CD14-positive monocyte (primary cell): ENCODE results near the gene ZNF583. TPM values are rescaled to one million over a fixed set of nuclear protein-coding genes. Genes with fewer than 3 reads are reported as not detected.

Experiments
- DNase-seq, 3 donors: peaks; one replicate each; pipeline ENCODE4 v3.0.0-alpha.2; 2011 to 2022
- H2AFZ ChIP-seq: 2 replicates; pipeline ENCODE4 v1.6.0; 2012; ENCODE audit warnings: mild to moderate bottlenecking, low read depth, low read length, inconsistent platforms; ENCODE audit not compliant: insufficient read depth, poor library complexity, severe bottlenecking
- H3K27ac ChIP-seq, 2 donors: 1 replicate in 1 of 2; 2 replicates in 1 of 2; pipeline ENCODE4 v1.5.1; 2012 to 2013; ENCODE audit warnings: low read length in 2 of 2, control low read depth in 1 of 2, inconsistent platforms in 1 of 2, low read depth in 1 of 2, mild to moderate bottlenecking in 1 of 2
- H3K27me3 ChIP-seq, 2 donors: one replicate each; pipeline versions ENCODE4 v1.6.0 to v1.6.1; 2011 to 2013; ENCODE audit warnings: low read length in 2 of 2; ENCODE audit not compliant: control insufficient read depth in 2 of 2, insufficient read depth in 2 of 2
- H3K36me3 ChIP-seq, 2 donors: replicated peaks in 1 of 2; 1 replicate in 1 of 2; 2 replicates in 1 of 2; pipeline versions ENCODE4 v1.5.1 to v1.6.1; 2012 to 2013; ENCODE audit warnings: low read length in 2 of 2, control low read depth in 1 of 2, inconsistent platforms in 1 of 2, mild to moderate bottlenecking in 1 of 2; ENCODE audit not compliant: insufficient read depth in 2 of 2, control insufficient read depth in 1 of 2
- H3K4me1 ChIP-seq, 2 donors: 1 replicate in 1 of 2; 2 replicates in 1 of 2; pipeline versions ENCODE4 v1.5.1 to v1.6.1; 2012 to 2013; ENCODE audit warnings: low read length in 2 of 2, control low read depth in 1 of 2, inconsistent platforms in 1 of 2, mild to moderate bottlenecking in 1 of 2, moderate library complexity in 1 of 2; ENCODE audit not compliant: insufficient read depth in 2 of 2, control insufficient read depth in 1 of 2
- H3K4me2 ChIP-seq: replicated peaks from 2 replicates; pipeline ENCODE3; 2012; ENCODE audit warnings: low read length, moderate library complexity, mild to moderate bottlenecking; ENCODE audit not compliant: poor library complexity, severe bottlenecking; ENCODE audit errors: extremely low read depth
- H3K4me3 ChIP-seq, 3 experiments: fragments of 200-600 bp in 1 of 3; sonication (generic) in 1 of 3; replicated peaks in 1 of 3; 1 replicate in 2 of 3; 2 replicates in 1 of 3; pipeline ENCODE4 v1.5.1; 2011 to 2013; ENCODE audit warnings: low read length in 3 of 3, mild to moderate bottlenecking in 3 of 3, control low read depth in 2 of 3, low read depth in 2 of 3, inconsistent platforms in 1 of 3, moderate library complexity in 1 of 3
- H3K79me2 ChIP-seq: 2 replicates; pipeline ENCODE4 v1.6.0; 2012; ENCODE audit warnings: mild to moderate bottlenecking, control low read depth, inconsistent platforms, low read length, moderate library complexity; ENCODE audit not compliant: insufficient read depth
- H3K9ac ChIP-seq: 2 replicates; pipeline ENCODE4 v1.6.0; 2017; ENCODE audit warnings: low read length, mild to moderate bottlenecking; ENCODE audit not compliant: insufficient read depth, poor library complexity, severe bottlenecking
- H3K9me3 ChIP-seq, 2 donors: replicated peaks in 1 of 2; 1 replicate in 1 of 2; 2 replicates in 1 of 2; pipeline versions ENCODE4 v1.5.1 to v1.6.1; 2012 to 2013; ENCODE audit warnings: low read length in 2 of 2, control low read depth in 1 of 2; ENCODE audit not compliant: control insufficient read depth in 1 of 2, insufficient read depth in 1 of 2
- H4K20me1 ChIP-seq: 2 replicates; pipeline ENCODE4 v1.6.0; 2012; ENCODE audit warnings: mild to moderate bottlenecking, low read length, control low read depth, moderate library complexity; ENCODE audit not compliant: insufficient read depth
- H3K27ac Mint-ChIP-seq, 7 donors: one replicate each; pipeline ENCODE4 v1.8.0; 2020; ENCODE audit warnings: mild to moderate bottlenecking in 7 of 7, mixed read lengths in 7 of 7, moderate library complexity in 6 of 7, inconsistent platforms in 2 of 7
- H3K27me3 Mint-ChIP-seq, 3 donors: one replicate each; pipeline ENCODE4 v1.8.0; 2021 to 2022; ENCODE audit warnings: low read depth in 3 of 3, mild to moderate bottlenecking in 3 of 3, mixed read lengths in 3 of 3, moderate library complexity in 3 of 3, inconsistent platforms in 1 of 3
- H3K36me3 Mint-ChIP-seq, 2 donors: one replicate each; pipeline ENCODE4 v1.8.0; 2020; ENCODE audit warnings: mixed read lengths in 2 of 2, inconsistent platforms in 1 of 2, mild to moderate bottlenecking in 1 of 2
- H3K4me1 Mint-ChIP-seq: one replicate; pipeline ENCODE4 v1.8.0; 2020; ENCODE audit warnings: mild to moderate bottlenecking, mixed read lengths
- H3K4me3 Mint-ChIP-seq, 2 donors: one replicate each; pipeline ENCODE4 v1.8.0; 2020; ENCODE audit warnings: mild to moderate bottlenecking in 2 of 2, mixed read lengths in 2 of 2, moderate library complexity in 1 of 2
- H3K9me3 Mint-ChIP-seq, 7 donors: one replicate each; pipeline ENCODE4 v1.8.0; 2020 to 2022; ENCODE audit warnings: mixed read lengths in 7 of 7, mild to moderate bottlenecking in 6 of 7, moderate library complexity in 6 of 7, inconsistent platforms in 2 of 7
- CTCF ChIP-seq: fragments of 200-600 bp; IDR thresholded peaks from one replicate; pipeline ENCODE4 v1.8.0; 2022; ENCODE audit warnings: antibody characterized with exemption, mild to moderate bottlenecking
- WGBS: methylation state at CpG from one replicate; pipeline ENCODE4 v1.1.5; 2013; ENCODE audit warnings: missing lambda C conversion rate; ENCODE audit not compliant: insufficient coverage; 5-methylcytosine and 5-hydroxymethylcytosine counted together
- intact Hi-C, 2 donors: fragments of 100-400 bp; cut with micrococcal nuclease; formaldehyde crosslinking; loops; one replicate each; pipeline versions ENCODE4 v1.15.0 to v1.15.1; 2023
- polyA plus RNA-seq, 3 donors: library from polyadenylated mRNA; depleted of rRNA in 1 of 3; unstranded in 2 of 3; stranded (reverse) in 1 of 3; fragments of 300-500 nt in 2 of 3; fragments of >200 nt in 1 of 3; fragmentation: Illumina TruSeq in 2 of 3; gene quantifications; 1 replicate in 2 of 3; 2 replicates in 1 of 3; pipeline ENCODE4 v1.2.3, GENCODE V29; 2012 to 2021

The ZNF583 gene
- polyA plus RNA-seq, 3 donors = 1.3 to 6.6 (median 4.0) TPM

GRCh38 chr19:56405062-56405461, 930 bp downstream of the ZNF583 start:
- H3K4me1 Mint-ChIP-seq = peaks cover 19% of the 10 kb centered on the region
- Histone ChIP-seq H3K27me3 (no peaks in the 10 kb centered on the region), H4K20me1 (no peaks in the 10 kb centered on the region), H3K4me1 (peaks cover 15 to 18% of the 10 kb centered on the region in 2 donors), H3K9me3 (peaks cover 45 to 74% of the 10 kb centered on the region in 2 donors), H3K79me2 (peaks cover 9% of the 10 kb centered on the region), H3K36me3 (peaks cover 29 to 34% of the 10 kb centered on the region in 2 donors), H3K9ac (no peak overlapping the region), H2AFZ (no peak overlapping the region), H3K4me2 (peak overlapping the region; percentile 88), H3K4me3 (peak overlapping the region in 1 of 3 experiments; percentile 90), H3K27ac (no peak overlapping the region)
- peaks cover 29 to 43% of the 10 kb centered on the region in 2 donors for H3K36me3 Mint-ChIP-seq
- TF ChIP-seq CTCF = no peak
- no peak overlapping the region for H3K4me3 Mint-ChIP-seq
- DNase-seq = no peak
- peaks cover 0 to 5% (median 0%) of the 10 kb centered on the region in 3 donors for H3K27me3 Mint-ChIP-seq
- intact Hi-C loops = loop anchor here (10.0 kb wide), 3 partner anchors 130 to 1780 kb away; partner anchors contain the start of genes ZNF470 (in 2 of the 2), ZFP28 (in 1 of the 2) and ZNF274 (in 1 of the 2)
- H3K9me3 Mint-ChIP-seq = peaks cover 46 to 86% (median 77%) of the 10 kb centered on the region in 7 donors
- no peak overlapping the region for H3K27ac Mint-ChIP-seq
- 95% methylated on average over 4 of the region's 4 CpGs for WGBS

- 82% methylated on average over 1 of the region's 5 CpGs for WGBS
These were observed 19.3 kb downstream of the ZNF583 start for GRCh38 chr19:56423276-56423984.

More at GRCh38 chr19:56423276-56423984, 19.3 kb downstream of the ZNF583 start:
- H3K36me3 ChIP-seq = peaks cover 14 to 43% of the 10 kb centered on the region in 2 donors
- H3K27me3 ChIP-seq = no peaks in the 10 kb centered on the region
- Mint-ChIP-seq H3K27ac (no peak overlapping the region), H3K4me3 (no peak overlapping the region), H3K36me3 (peaks cover 24 to 40% of the 10 kb centered on the region in 2 donors), H3K27me3 (no peaks in the 10 kb centered on the region), H3K4me1 (no peaks in the 10 kb centered on the region), H3K9me3 (peaks cover 45 to 96% (median 94%) of the 10 kb centered on the region in 7 donors)
- DNase-seq = no peak
- no peaks in the 10 kb centered on the region for H3K4me1 ChIP-seq
- H3K4me2 ChIP-seq = no peak overlapping the region
- peaks cover 42 to 100% of the 10 kb centered on the region in 2 donors for H3K9me3 ChIP-seq
- H3K4me3 ChIP-seq = peak overlapping the region in 1 of 3 experiments; percentile 50
- TF ChIP-seq CTCF = no peak
- H3K79me2 ChIP-seq = no peaks in the 10 kb centered on the region
- intact Hi-C loops = no loop called here
- H3K9ac ChIP-seq = no peak overlapping the region
- no peaks in the 10 kb centered on the region for H4K20me1 ChIP-seq
- no peak overlapping the region for H2AFZ ChIP-seq
- H3K27ac ChIP-seq = no peak overlapping the region
